ENCODE measurements around the gene FIBP.
A peak's percentile ranks its signal among the peaks of the same experiment; 100 is the strongest.
"Not testable (repeated sequence)": the region's sequence is repeated elsewhere in the genome, so short reads cannot be mapped to it uniquely, and the experiment has no call there.

Gene FIBP

DNA sequence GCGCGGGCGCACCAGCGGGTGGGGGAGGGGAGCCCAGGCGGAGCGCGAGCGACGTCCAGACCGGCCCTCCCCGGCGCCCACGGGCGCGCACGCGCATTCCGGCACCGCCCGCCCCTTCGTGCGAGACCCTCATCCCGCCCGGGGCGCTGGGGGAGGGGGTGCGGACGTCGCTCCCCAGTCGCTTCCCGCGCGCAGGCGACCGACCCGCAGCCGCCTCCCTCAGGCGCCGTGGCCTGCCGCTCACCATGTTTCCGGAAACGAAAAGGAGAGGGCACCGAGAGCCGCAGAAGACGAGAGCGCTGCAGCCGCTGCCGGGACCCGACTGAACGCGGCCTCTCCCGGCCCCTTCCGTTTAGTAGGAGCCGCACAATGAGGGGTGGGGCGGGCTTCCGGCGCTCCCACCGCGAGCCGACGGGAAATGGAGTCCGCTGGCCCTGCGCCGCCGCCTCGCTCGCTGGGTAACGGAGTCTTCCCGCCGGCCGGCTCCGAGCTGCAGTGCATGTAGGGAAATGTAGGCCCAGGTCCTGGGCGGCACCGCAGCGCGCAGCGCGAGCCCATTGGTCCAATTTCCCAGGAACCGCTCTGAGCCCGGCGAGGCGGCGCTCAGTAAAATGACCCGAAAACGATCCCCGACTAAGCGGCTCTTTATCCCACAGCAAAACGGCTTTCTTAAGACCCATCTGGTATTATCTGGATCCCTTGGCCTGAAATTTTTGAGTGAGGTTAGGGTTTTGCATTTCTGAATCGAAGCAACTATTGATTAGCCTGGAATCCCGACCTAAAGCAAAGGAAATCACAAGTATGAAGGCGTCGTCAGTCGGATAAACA lies 30.2 kb downstream of the FIBP start, which contains the start of gene CFL1:
CFL1 (minus strand) TSS at position 328 of the 828 bp plus-strand sequence; CDS start at position 247, 81 bp downstream.
- peak; percentile 98 for DNase-seq

DNA sequence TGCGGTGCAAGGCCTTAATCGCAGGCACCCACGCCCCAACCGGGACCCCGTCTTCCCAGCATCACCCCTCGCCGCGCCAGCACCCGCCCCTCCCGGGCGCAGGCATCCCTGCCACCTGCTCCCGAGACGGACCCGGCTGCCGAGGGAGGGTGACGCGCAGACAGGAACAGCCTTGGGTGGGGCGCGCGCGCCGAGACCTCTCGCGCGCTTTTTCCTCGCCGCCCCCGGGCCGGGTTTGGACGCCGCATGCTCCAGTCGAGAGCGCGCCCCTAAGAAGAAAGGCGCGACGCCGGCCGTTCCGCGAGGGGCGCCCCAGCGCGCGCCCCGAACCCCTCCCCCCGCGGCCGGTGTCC lies 30.8 kb downstream of the FIBP start:
- DNase-seq, result peak; percentile 73

DNA sequence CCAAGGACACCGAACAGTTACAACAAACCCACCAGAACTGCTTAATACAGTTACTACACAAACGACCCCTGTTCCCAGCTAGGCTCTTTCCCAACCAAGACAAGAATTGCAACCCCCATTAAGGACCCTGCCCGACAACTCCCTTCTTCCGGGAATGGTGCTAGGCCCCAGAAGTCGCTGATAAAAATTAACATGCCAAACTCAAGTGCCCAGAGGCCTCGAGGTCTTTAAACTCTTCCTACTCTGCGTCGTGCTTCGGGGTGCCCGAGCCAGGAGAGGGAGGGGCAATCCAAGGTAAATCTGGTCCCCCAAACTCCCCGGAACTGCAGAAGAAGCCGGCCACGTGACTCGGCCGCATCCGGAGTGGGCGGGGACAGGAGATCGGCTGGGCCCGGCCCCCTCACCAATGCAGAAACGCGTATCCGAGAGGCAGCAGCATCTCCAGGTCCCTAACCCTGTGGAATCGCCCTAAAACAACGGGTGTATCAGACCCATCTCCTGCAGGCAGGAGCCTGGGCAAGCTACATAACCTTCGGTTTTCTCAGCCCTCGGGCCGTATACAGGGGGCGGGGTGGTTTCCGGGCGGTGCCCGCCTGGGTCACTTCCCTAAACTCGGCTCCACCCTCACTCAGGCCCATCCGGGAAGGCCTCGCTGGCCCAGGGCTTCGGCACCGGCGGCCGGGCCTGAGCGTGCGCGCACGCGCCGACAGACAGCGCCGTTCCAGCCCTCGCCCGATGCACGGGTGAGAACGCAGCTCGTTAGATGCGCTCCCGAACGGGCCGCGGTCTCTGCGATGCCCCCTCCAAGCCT lies 31.4 kb downstream of the FIBP start:
- peak; percentile 52 for DNase-seq

GRCh38 chr11:65855927-65856363 lies 32.3 kb downstream of the FIBP start:
- DNase-seq, result no peak

- DNase-seq, result no peak
These were observed 33.1 kb downstream of the FIBP start for GRCh38 chr11:65854852-65855837.

DNA sequence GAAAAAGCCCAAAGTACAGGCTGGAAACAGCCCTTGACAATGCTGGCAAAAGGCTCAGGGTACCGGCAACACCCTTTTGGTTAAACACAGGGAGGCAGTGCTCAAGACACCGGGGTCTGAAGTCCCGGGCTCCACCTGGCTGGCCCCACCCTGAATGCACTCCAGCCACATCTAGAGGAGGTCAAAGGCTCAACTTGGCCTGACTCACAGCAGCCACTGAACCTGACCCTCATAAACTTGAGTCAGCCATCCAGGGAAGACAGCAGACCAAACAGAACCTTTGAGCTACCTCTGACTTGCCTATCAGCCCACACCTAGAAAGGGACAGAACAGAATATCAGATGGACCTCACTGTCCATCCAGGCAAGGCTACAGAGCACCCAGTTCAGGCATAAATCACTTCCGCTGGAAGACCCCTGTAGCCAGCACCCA lies 34.1 kb downstream of the FIBP start:
- DNase-seq, result no peak

- DNase-seq, result no peak
These were observed 34.9 kb downstream of the FIBP start for GRCh38 chr11:65853246-65853979.

DNA sequence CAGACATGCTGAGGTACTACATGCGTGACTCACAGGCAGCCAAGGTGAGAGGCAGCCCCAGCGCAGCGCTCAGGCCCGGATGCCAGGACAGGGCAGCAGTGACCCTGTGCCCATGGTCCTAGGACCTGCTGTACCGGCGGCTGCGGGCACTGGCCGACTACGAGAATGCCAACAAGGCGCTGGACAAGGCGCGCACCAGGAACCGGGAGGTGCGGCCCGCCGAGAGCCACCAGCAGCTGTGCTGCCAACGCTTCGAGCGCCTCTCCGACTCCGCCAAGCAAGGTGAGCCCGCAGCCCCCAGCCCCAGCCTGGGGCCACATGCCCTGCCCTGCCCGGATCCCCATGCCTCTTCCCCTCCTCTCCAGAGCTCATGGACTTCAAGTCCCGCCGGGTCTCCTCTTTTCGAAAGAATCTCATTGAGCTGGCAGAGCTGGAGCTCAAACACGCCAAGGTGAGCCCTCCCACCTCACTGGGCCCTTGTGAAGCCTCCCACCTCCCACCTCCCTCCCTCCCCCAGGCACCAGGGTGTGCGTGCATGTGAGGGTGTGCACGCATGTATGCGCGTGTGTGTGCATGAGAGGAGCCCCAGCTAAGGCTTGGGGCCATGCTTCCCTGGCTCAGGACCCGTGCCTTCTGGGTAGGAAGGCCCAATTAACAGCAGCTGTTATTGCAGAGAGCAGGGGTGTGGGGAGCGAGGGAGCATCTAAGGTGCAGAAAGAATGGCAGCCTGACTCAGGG lies 35.6 kb downstream of the FIBP start:
- no peak for DNase-seq

- no peak for DNase-seq
These were observed 36.3 kb downstream of the FIBP start for GRCh38 chr11:65851811-65852507.

GRCh38 chr11:65851083-65851579 lies 37.1 kb downstream of the FIBP start:
- no peak for DNase-seq

DNA sequence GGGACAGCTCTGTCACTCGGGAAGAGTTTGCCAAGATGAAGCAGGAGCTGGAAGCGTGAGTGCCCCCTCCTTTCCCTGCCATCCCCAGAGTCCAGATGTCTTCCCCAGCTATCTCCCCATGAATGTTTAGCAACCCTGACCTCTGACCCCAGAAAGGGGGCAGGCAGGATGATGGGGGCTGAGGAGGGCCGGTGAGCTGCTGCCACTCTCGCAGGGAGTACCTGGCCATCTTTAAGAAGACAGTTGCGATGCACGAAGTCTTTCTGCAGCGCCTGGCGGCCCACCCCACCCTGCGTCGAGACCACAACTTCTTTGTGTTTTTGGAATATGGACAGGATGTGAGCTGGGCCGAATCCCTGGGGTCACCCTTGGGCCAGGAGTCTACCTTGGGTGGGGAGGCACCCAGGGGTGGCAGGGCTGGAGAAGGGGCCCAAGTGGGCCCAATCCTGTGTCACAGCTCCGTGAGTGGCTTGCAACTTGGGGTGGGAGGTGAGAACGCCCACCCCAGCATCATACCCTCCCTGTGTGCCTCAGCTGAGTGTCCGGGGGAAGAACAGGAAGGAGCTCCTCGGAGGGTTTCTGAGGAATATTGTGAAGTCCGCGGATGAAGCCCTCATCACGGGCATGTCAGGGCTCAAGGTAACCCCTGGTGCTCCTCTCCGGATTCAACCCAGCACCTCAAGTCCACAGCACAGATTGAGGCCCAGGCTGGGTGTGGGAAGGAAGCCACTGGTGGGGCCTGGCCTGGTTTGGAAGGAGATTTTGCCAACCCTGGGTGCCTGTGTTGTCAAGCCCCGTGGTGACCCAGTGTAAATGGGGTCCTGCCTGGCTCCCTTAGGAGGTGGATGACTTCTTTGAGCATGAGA lies 37.8 kb downstream of the FIBP start:
- no peak for DNase-seq

DNA sequence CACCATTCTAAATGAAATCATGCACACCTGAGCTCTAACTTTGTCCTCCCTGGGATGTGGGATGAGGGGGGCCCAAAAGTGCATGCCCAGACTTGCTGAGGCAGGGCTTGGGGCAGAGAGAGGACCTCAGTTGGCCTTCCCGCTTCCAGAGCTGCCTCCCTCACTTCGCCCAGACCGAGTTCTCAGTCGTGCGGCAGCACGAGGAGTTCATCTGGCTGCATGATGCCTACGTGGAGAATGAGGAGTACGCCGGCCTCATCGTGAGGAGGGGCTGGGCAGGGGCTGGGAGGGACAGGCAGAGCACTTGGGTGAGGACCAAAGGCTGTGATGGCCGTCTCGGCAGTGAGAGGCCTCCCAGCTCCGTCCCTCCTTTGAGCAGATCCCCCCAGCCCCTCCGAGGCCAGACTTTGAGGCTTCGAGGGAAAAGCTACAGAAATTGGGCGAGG lies 38.5 kb downstream of the FIBP start:
- no peak for DNase-seq

- DNase-seq, result no peak
These were observed 38.9 kb downstream of the FIBP start for GRCh38 chr11:65849366-65849765.

- not testable (repeated sequence) for DNase-seq
These were observed 39.6 kb downstream of the FIBP start for GRCh38 chr11:65848693-65849092.

DNA sequence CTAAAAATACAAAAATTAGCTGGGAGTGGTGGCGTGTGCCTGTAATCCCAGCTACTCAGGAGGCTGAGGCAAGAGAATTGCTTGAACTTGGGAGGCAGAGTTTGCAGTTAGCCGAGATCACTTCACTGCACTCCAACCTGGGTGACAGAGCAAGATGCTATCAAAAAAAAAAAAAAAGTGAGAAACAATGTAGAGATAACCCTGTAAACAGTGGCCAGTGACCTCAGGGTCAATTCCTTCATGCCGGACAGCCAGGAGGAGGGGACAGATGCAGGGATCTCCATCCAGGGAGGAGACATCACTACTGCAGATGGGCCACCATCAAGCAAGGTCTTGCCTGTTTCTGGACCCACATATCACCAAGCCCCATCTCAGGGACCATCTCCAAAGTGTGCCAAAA lies 40.5 kb downstream of the FIBP start:
- DNase-seq, result no peak

DNA sequence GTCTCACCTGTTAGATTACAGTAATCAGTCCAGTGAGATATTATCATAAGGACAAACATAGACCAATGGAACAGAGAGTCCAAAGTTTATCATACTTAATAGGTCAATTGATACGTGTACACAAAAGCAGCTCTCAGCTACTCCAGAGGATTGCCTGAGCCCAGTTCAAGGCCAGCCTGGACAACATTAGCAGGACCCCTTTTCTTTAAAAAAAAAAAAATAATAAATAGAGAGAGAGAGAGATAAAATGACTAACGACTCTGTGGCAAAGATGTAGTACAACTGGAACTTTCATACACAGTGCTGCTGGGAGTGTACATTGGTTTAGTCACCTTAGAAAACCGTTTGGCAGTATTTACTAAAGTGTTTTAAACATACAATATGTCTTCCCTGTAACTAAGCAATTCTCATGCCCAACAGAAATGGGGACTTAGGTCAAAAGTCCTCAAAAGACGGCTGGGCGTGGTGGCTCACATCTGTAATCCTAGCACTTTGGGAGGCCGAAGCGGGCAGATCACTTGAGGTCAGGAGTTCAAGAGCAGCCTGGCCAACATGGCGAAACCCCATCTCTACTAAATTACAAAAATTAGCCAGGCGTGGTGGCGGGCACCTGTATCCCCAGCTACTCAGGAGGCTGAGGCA lies 43.9 kb downstream of the FIBP start:
- peak; percentile 52 for DNase-seq

- DNase-seq, result no peak
These were observed 44.5 kb downstream of the FIBP start for GRCh38 chr11:65843811-65844210.

DNA sequence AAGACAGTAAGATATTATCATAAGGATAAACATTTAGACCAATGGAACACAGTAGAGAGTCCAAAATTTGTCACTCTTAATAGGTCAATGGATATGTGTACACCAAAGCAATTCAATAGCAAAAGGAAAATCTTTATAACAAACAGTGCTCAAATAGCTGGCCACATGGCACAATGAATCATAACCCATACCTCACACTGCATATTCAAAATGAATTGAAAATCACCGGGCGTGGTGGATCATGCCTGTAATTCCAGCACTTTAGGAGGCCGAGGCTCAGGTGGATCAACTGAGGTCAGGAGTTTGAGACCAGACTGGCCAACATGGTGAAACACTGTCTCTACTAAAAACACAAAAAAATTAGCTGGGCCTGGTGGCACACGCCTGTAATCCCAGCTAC lies 46.1 kb downstream of the FIBP start:
- no peak for DNase-seq

- DNase-seq, result no peak
These were observed 54.1 kb downstream of the FIBP start for GRCh38 chr11:65834202-65834601.
